GM18873 (cell line): ENCODE measurements around the gene PCSK9.
"Not testable (repeated sequence)": the region's sequence is repeated elsewhere in the genome, so short reads cannot be mapped to it uniquely, and the experiment has no call there.

Source experiments
- ATAC-seq: cut with Tn5 transposase; IDR thresholded peaks from one replicate; pipeline ENCODE4 v1.9.1; 2021; ENCODE audit warnings: mild to moderate bottlenecking, moderate library complexity, moderate number of reproducible peaks; ENCODE audit not compliant: unreplicated experiment, low FRiP score

Gene PCSK9

GRCh38 chr1:55073187-55073916, 34.0 kb downstream of the PCSK9 start:
- ATAC-seq: no peak

GRCh38 chr1:55074455-55074854, 35.1 kb downstream of the PCSK9 start:
- no peak for ATAC-seq

GRCh38 chr1:55076356-55076755, 37.0 kb downstream of the PCSK9 start:
- ATAC-seq: no peak

- ATAC-seq: no peak
Observed at GRCh38 chr1:55078470-55078869, 39.1 kb downstream of the PCSK9 start.

GRCh38 chr1:55079651-55080050, 40.3 kb downstream of the PCSK9 start:
- no peak for ATAC-seq

- ATAC-seq: no peak
Observed at GRCh38 chr1:55081188-55081904, 42.0 kb downstream of the PCSK9 start.

GRCh38 chr1:55081905-55082296, 42.6 kb downstream of the PCSK9 start:
- ATAC-seq: no peak

GRCh38 chr1:55084257-55084656, 44.9 kb downstream of the PCSK9 start:
- ATAC-seq: no peak

- ATAC-seq: no peak
Observed at GRCh38 chr1:55087439-55087838, 48.1 kb downstream of the PCSK9 start.

- ATAC-seq: no peak
Observed at GRCh38 chr1:55088413-55088812, 49.1 kb downstream of the PCSK9 start.

- ATAC-seq: no peak
Observed at GRCh38 chr1:55089683-55090082, 50.3 kb downstream of the PCSK9 start.

- no peak for ATAC-seq
Observed at GRCh38 chr1:55092475-55092874, 53.1 kb downstream of the PCSK9 start.

GRCh38 chr1:55095095-55095494, 55.7 kb downstream of the PCSK9 start:
- no peak for ATAC-seq

- ATAC-seq: no peak
Observed at GRCh38 chr1:55103891-55104290, 64.5 kb downstream of the PCSK9 start.

GRCh38 chr1:55107101-55107500, 67.8 kb downstream of the PCSK9 start:
- no peak for ATAC-seq

- not testable (repeated sequence) for ATAC-seq
Observed at GRCh38 chr1:55109005-55109404, 69.7 kb downstream of the PCSK9 start.
